Suppressor macrophage treated with lipopolysaccharide for 1 hour (primary cell): Measurements from ENCODE around the gene MAP2K5.

Source experiments
- DNase-seq, 3 donors: peaks; one replicate each; pipeline ENCODE4 v3.0.0-alpha.2; 2020 to 2022

MAP2K5 gene

DNA sequence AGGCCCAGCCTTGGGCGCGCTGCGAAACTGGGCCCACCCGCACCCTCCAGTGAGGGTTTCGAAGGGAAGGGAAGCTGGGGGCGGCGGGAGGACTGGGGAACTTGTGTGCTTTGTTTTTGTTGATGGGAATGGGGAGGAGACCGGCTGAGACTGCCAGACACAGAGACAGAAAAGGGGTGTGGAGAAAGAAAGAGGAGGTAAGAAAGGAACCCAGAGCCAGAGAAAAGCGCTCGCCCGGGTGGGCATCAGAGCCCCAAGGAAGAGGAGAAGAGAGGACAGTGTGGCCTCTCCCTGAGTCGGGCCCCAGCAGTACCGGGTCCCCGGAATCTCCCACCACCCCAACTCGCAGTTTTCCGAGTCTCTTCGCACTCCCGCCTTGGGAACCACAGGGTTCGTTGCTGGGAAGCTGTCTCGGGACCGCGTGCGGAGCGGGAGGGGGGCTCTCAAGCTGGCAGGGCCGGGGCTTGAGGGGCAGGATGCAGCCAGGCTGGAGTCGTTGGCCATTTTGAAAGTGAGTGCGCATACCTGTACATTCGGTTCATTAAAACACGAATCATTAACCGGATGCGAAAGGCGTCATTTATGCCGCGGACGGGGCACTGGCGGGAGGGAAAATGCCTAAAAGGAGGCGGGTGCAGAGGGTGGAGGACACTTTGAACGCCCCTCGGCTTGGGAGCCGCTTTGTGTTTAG is 285.9 kb downstream of the MAP2K5 start:
- peak in 1 of 3 donors; percentile 41 for DNase-seq

DNA sequence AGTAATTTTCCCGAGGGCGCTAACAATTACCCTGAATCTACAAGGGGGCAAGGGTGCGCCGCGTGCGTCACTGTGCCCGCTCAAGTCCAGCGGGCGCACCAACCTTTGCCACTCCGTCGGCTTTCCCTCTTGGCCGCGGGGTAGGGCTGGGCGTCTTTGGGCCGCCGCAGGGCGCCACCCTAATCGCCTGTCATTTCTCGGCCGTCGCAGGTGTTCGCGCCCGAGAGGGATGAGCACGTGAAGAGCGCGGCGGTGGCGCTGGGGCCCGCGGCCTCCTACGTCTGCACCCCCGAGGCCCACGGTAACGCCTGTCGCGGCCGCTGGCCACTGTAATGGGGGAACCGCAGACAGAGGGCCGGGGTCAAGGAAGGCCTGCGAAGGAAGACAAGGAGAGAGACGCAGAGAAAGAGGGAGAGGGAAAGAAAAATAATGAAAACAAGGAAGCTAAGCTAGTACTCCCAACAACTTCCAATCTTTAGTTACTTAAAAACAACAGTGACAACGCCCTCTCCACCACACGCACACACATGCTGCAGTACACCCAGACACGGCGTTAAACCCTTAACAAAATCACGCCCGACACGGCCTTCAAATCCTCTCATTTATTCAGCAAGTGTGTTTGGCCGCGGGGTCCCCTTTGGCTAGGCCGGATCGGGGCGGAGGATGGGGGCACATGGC is 286.6 kb downstream of the MAP2K5 start:
- DNase-seq, result no peak

DNA sequence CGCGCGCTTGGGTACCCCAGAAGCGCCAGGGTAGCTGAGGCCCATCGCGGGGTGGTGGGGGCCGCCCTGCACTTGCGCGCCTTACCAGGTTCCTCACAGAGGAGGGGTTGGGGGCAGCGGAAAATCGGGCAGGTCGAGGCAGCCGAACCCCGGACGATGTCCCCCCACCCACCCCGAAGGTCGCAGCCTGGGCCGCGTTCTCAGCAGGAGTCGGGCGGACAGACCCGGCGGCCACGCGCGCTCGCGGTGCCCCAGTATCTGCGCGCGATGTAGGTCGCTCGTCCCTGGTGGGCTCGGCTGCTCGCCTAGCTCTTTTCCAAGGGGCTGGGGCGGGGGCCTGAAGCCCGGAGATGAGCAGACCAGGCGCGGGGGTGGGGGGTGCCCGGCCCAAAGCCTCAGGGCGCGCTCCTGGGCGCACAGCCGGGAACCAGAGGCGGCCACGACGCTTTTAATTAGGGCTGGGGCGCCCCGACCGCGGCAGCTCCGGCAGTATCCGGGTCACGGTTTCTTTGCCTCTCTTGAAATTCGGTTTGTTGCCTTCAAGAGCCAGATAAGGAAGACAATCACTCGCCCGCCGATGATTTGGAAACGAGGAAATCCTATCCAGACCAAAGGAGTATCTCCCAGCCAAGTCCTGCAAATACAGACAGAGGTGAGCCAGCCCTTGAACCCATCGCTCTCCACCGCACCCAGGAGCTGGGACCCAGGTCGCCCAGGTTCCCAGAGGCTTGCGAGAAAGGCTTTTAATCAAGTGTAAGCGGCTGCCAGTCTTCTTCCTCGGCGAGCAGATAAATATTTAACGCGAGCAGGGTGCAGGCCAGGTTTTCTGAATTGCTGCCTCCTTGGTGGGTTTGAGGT is 287.4 kb downstream of the MAP2K5 start:
- DNase-seq, result no peak

DNA sequence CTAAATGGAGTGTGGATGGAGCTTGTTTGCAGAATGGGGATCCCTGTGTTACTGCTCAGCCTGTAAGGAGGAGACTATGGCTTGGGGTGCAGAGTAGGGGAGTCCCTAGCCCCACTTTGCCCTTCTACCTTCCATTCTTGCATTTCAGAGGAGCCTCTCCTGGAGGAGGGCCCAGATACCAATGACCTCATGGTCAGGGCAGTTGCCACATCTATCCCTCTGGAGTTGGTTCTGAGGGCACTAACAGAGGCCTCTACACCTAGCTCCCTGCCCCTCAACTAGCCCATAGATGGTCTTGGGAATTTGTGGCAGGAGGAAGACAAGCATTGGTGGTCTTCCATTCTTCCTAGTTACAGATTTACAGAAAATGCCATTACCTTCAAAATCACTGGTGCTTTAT is 288.9 kb downstream of the MAP2K5 start:
- DNase-seq, result no peak

DNA sequence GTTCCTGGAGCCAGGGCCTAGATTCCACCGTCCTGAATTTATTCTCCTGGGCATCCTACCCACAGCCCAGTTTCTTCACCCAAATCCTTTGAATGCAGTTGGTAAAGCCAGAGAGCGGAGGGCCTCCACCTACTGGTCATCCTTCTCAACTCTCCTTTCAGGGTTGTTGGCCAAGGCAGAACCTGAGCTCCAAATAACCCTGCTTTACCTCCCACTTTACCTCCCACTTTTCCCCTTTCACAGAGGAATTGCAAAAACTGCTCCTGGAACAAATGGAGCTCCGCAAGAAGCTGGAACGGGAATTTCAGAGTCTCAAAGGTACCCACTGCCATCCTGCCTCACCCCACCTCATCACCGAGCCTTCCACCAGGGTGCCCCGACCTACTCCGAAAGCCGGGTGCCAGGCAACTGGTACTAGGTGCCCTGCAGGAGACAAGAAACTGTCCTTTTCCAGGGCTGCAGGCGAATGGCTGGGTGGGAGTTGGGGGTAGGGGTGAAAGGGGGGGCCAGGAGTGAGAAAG is 289.6 kb downstream of the MAP2K5 start:
- DNase-seq, result peak in 1 of 3 donors; percentile 42

DNA sequence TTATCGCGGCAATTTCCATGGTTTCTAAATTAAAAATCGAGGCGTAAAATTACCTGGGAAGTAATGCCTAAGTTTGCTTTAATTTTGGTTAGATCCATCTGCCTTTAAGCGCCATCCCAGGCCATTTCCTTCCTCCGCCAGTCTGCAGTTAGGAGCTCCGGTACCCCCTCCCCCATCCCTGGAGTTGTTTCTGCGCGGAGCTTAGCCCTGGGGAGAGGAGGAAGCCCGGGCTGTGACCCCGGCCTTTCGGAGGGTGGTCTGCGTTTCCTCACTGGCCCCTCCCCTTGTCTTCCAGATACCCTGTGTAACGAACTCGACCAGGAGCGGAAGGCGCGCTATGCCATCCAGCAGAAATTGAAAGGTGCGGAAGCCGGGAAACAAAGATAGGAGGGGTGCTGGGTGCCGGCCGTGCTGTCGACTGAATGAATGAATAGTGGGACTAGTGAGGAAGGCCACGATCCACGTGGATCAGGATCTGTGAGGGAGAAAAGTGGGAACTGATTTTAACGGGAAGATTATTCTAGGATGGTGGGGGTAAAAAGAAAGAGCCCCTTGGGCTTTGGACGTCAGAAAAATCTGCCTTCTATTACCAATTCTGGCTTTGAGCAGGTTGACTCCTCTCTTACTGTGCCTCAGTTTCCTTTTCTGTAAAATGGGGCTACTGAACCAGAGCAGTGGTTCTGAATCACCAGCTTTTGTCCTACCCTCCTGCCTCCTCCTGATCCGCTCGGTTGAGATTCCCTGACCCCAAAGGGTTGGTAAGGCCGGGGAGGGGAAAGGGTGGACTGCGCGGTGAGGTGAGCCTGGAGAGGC is 290.6 kb downstream of the MAP2K5 start:
- DNase-seq, result no peak

DNA sequence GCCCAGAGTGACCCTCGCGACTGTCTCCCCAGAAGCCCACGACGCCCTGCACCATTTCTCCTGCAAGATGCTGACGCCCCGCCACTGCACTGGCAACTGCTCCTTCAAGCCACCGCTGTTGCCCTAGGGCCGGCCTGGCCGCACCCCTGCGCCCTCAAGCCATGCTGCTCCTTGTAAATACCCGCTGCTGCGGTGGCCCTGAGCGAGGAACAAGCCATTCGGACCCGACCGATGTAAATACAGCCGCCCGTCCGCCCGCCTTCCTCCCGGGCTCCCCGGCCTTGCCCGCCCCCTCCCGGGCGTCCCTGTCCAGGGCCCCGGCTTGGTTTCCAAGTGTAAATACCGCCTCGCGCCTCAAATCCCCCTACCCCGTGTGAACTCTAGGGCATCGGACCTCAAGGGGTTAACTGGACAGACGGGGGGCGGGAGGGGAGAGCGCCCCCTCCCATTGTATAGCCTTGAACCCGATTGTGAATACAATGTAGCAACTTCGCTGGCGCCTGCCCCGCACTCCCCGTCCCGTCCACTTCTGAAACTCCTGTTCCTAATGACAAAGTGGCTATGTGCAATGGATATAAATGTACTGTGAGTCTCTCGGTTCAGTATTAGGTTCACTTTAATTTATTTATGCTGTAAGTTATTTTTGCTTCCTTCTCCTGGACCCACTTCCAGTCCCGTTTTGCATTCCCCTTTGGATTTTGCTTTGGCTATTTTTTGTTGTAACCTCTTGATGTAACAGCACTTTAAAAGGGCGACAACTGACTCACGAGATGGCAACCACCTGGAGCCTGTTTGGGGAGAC is 291.4 kb downstream of the MAP2K5 start:
- DNase-seq, result peak; percentile 40 to 79 (median 63)

DNA sequence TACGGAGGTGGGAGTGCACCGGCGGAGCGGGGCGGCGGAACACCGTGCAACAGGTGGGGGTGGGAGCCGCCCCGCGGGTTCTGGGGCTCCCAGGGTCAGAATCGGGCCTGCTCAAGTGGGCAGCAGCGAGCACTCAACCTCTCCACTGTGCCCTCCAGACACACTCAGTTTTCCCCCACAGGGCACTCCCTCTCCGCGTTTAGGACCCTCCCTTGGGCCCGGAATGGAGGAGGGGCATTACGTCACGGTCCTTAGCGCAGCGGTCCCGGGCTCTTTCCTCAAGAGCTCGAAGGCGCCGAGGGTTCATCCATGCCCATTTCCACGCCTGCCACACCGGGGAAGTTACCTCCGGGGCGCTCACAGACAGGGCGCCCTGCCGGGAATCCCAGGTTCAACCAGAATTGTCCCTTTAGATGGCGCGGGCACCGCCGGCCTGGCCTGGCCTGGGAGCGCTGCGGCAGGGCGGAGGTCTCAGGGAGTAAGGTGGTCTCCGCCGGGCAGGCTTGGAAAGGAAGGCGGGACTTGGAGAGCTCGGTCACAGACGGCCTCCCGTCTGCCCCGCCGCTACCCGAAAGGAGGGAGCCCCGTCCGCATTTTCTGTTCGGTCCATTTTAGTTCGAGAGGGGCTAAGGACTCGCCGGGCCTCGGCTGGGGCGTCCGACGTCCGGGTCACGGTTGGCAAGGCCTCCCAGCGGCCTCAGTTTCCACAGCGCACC is 292.2 kb downstream of the MAP2K5 start:
- DNase-seq, result no peak

DNA sequence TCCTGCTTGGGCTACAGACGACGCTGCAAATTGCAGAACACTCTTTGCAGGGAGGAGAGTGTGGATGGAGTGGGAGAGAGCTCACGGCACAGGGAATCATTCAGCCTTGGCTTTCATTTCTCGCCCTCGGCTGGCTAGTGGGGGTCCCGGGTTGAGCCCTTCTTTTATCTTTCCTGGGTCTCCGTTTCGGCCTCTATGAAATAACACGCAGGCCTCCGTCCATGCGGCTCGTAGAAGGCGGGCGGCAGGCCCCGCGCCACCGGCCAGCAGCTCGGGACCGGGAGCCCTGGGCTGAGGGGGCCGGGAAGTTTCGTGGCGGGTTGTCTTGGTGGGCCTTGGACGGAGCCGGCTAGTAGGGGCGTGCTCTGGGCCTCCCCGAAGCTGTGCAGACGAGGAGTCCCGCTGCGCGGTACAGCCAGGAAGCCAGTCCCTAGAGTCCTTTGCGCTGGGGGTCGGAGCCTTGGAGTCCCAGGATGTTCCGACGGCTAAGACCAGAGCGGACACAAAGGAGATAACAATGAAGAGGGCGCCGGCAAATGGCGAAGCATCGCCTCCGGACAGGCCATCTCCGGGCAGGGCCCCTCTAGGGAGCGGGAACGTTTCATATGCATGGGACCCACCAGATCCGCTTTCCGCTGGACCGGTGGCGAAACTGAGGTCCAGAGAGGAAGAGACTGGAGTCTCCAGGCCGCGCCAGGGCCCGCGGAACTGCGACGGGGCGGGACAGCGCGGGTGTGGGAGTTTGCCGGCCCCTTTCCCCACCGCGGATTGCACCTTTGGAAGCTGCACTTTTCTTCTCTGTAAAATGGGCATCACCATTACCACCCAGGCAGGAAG is 293.0 kb downstream of the MAP2K5 start:
- DNase-seq, result peak in 1 of 3 donors; percentile 46

DNA sequence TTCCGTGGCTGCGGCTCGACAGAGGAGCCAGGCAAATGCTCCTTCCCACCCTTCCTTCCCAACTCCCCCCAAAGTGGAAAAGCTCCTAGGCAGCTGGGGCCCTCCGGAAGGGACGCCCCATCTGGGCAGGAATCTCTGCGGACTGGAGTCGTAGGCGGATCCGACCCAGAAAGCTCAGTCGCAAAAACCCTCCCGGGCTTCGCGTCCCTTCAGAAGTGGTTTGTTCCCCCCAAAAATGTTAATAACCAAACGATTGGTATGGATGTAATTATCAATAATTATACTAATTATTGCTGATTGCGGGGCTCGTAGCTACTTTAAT is 293.6 kb downstream of the MAP2K5 start:
- no peak for DNase-seq

DNA sequence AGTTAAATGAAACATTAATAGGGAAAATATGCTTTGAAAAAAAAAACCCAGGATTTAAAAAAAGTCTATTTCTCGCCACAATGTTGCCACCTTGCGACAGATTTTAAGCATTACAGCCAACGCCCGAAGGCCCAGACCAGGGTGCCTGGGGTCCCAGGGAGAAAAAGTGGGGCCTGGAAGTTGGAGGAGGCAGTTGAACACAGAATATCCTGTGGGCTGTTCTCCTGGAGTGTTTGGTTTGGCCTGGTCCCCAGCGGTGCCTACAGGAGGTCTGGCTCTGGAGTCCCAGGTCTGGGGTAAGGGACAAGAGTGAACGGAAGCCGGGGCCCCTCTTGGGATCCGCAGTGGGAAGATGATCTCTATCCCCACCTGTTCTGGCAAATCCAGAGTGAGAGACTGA is 294.0 kb downstream of the MAP2K5 start:
- peak; percentile 70 to 77 (median 71) for DNase-seq

DNA sequence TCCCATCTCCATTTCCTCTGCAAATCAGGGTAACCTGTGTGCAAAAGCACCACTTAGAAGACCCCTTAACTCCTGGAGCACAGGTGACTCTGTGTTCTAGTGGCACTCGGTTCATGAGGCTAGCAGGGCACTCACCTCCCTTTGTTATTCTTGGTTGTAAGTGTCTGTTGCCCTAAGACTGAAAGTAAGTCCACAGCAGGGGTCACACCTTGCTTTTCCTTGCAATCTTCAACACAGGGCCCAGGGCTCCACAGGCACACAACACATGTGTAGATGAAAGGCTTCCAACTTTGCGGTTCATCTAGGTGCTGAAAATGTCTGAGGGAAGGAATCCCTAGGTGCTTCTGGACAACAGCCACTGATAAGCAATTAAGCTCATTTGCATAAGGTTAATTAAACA is 294.5 kb downstream of the MAP2K5 start:
- DNase-seq, result no peak

DNA sequence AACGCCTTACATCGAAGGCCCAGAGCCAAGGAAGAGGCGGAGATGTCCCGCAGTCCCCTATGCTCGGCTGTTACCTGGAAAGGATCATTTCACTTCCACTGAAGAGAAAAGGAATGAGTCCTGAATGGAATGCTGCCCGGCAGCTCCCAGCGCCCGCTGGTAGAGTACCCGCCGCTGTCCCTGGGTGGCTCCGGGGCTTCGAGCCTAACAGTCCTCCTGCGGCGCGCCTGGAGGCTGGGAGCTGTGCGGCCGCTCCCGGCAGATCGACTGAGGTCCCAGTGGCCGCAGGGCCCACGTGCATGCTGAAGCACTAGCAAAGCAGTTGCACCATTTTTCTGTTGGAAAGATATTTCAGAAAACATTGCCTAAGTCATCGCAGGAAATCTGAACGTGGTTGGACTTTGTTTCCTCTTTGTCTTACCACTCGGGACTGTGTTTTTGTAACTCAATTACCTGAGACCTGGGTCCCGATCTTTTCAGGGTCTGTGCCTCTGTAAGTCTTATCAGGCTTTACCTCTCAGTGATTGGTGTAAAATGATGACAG is 296.4 kb downstream of the MAP2K5 start:
- DNase-seq, result peak; percentile 53 to 69 (median 64)

DNA sequence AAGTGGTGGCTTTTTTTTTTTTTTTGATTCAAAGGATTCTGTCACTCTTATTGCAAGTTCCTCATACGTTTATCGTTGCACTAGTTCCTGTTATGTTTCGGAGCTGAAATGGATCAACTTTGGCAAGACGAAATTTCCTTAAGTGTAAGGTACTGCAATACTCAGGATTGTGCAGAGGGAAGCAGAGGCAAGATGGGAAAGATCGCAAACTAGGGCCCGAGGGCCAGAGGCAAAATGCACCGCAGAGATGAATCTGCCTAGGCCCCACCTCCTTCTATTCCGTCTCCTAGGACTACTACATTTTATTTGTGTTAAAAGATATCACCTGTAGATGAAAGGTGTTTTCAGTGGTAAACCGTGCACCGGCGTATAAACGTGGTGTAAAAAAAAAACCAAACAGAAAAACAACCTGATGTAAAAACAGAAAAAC is 297.0 kb downstream of the MAP2K5 start:
- peak in 2 of 3 donors; percentile 66 to 74 for DNase-seq

DNA sequence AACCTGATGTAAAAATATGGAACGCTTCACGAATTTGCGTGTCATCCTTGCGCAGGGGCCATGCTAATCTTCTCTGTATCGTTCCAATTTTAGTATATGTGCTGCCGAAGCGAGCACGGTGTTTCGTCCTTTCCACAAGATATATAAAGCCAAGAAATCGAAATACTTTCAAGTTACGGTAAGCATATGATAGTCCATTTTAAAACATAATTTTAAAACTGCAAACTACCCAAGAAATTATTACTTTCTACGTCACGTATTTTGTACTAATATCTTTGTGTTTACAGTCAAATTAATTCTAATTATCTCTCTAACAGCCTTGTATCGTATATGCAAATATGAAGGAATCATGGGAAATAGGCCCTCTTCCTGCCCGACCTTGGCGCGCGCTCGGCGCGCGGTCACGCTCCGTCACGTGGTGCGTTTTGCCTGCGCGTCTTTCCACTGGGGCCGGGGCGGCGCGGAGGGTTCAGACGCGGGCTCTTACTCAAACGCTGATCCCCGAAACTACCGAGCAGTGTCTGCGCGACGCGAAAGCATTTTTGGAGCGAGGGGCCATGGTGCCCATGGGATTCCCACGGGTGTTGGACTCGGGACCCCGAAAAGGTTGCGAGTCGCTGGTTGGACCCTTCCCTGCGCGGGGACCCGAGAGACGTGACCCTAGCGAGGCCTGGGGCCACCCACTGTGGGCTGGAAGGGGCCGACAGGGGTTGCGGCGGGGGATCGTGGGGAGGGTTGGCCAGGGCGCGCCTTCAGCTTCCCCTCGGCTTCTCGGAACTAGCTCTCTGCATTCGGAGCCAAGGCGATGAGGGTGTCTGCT is 297.6 kb downstream of the MAP2K5 start, which contains the start of gene RNU6-1:
Gene RNU6-1 (minus strand): TSS at position 117 of the 820 bp plus-strand sequence.
- peak; percentile 96 to 97 (median 97) for DNase-seq

DNA sequence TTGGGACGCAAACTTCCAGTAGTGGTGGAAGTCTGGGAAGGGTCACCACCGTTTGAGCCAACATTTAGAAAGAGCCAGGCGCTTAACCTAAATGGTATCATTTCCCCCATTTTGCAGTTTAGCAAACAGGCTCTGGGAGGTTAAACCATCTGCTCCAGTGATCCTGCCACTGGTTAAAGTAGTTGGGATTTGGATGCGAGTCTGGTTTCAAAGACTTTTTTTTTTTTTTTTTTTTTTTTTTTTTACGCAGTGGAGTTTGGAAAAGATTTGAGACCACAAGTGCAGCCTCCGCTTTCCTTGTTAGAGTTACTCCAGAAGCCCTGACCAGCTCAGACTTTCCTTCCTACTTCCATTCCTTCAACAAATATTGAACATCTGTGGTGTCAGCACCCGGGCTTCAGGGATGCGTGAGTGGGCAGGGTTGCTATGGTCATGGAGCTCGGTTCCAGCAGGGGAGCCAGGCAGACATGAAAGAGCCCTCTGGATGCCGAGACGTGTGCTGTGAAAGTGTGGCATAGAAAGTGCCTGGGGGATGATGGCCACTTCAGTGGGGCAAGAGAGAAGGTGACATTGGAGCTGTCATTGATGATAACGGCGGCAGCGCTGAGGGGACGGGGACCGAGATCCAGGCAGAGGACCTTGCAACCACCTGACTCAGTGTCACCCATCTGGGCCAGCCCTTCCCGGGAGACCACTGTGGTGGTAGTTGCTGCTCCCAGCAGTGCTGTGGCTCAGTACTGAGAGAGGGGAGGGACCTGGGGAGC is 298.4 kb downstream of the MAP2K5 start:
- DNase-seq, result peak; percentile 51 to 65 (median 56)

DNA sequence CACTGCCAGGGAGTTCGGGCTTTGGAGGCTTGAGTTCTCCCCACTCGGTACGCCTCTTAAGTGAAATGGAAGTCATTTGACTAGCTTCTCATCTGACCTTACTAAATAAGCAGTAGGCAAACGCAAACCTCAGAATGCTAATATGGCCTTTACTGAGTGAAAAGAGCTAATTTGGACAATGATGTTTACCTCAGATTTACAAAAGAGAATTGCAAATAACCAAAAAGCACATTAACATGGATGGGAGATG is 298.9 kb downstream of the MAP2K5 start:
- no peak for DNase-seq

DNA sequence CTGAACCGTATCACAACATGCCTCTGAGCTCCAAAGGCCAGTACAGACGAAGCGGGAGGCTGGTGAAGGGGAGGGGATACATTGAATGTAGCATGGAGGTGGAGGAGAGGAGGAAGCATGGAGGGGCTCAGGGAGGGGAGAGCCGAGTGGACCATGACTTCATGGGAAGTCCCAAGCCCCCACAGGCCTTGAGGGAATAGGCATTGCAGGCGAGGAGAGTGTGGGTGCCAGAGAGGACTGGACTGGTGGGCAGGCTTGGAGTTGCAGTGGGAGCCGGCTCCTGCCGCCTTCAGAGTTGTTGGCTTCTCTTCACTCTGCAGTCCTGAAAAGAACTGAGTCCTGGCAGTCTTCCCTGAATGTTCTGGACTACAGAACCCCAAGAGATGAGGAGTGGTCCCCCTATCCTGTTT is 300.6 kb downstream of the MAP2K5 start:
- DNase-seq, result no peak
